CD4-positive, alpha-beta T cell treated with Interleukin-2 at 100 ng/mL for 4 hours (primary cell): ENCODE data around the gene ZNF334.

Experiments
- DNase-seq: peaks from one replicate; pipeline ENCODE4 v3.0.0-alpha.2; 2020; ENCODE audit warnings: low spot score

The ZNF334 gene

DNA sequence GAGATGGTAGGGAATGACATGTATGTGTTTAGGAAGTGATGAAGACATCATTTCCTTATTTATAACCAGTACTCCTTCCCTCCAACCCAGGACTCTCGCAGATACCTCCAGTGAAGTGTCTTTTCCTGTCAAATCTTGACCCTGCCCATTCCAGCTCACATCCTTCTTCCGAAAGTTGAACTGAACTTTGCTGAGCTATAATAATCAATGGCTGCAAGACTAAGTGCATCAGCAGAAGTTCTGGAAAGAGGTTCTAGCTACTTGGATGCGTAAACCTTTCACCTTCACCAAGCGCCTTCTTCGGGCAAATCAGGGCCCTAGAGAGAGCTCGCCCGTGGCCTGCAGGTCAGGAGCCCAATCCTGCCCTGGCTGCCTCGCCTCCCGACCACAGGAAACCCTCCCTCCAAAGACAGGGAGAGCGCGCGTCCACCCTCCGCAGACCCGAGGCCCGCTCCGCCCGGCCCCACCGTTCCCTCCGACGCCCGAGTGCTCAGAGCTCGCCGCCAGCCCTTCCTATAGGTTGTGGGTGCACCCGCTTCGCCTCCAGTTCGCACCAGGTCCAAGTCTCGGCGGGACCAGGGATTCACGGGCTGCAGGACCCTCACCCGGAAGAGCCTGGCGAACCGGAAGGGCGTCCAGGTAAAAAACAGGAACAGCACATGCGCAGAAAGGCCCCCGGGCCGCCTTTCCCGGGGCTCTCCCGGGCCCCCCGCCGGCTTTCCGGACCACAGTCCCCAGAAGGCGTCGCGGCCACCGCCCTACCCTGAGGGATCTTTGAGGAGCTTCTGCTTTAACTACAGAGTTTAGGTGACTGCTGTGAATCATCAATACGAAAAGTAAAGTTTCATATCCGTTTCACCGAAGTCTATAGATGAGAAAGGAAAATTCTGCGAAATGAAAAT, at the start of gene ZNF334:
TSS of gene ZNF334 (minus strand) at position 617 of the 902 bp plus-strand sequence. CDS start 1,457 bp downstream, outside the sequence.
- DNase-seq = no peak

- DNase-seq = peak; percentile 64
Measured at GRCh38 chr20:46562373-46563169, 49.2 kb upstream of the ZNF334 start.

GRCh38 chr20:46562009-46562372, 48.6 kb upstream of the ZNF334 start:
- DNase-seq = no peak

DNA sequence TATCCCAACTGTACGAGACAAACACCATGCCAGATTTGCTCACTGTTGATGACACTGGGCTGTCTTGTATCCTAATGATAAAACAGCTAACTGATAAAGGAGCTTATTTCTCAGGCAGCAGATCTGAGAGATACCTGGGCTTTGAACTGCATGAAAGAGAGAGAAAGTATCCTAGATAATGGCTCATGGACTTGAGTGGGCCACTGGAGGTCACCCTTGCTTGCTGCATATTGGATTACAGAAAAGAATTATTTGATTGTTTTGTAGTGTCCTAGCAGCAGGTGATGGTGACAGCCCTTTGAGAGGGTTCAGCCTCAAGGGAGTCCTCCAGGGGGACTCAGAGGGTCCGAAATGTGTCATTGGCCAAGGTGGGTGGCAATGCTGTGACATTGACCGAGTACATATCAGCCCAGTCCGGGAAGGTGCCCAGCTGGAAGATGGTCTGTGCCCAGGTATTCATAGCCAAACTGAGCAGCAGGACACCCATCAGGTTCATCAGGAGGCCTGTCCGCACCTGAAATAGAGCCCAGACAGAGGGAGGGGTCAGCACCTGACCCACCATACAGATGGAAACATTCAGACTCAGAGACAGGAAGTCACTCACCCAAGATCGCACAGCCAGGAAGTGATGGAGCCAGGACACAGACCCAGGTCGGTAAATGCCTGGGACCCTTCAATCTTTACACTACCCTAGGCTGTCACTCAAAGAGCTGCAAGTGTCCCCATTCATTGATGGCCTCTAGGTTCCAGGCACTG, 46.5 kb upstream of the ZNF334 start:
- DNase-seq = no peak

- no peak for DNase-seq
Measured at GRCh38 chr20:46559001-46559400, 45.6 kb upstream of the ZNF334 start.

- DNase-seq = no peak
Measured at GRCh38 chr20:46558511-46558959, 45.2 kb upstream of the ZNF334 start.

DNA sequence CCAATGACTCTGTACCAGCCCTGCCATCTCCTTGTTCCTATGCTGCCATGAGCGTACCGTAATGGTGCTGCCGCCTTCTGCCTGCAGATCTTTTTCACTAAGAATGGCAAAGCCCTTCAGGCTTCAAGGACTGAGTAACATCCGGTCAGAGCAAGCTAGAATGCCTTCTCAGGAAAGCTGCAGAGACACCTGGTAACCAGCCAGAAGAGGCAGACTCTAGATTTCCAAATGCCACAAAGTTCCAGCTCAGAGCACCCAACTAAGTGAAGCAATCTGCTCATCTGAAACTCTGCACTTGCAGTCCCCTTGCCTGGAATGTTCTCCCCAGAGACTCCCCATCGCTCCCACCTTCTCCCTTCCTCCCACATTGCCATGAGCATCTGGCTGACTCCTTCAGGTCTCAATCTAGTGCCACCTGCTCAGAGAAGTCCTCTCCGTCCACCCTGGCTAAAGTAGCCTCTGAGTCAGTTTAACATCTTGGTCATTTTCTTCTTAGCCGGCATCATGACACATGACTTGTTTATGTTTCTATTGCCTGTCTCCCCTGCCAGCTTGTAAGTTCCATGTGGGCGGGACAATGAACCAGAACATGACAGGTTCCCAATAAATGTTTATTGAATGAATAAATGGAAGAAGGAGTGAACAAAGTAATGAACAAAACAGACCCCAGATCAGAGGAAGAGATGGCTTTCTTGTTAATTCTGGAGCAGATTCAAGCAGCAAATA, 44.0 kb upstream of the ZNF334 start:
- no peak for DNase-seq

GRCh38 chr20:46555370-46555956, 42.1 kb upstream of the ZNF334 start:
- no peak for DNase-seq

DNA sequence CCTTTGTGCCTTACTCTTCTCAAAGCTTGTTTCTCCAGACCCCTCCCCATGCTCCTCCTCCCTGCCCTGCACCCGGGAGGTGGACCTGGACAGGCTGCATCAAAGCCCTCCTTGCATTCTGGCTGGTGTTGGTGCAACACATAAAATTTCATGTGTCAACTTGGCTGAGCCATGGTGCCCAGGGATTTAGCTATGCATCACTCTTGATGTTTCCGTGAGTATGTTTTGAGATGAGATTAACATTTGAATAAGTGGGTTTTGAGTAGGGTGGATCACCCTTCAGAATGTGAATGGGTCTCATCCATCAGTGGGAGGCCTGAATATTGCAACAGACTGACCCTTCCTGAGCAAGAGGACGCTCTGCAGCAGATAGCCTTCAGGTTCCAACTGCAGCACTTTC, 41.5 kb upstream of the ZNF334 start:
- no peak for DNase-seq

GRCh38 chr20:46553926-46554325, 40.6 kb upstream of the ZNF334 start:
- DNase-seq = no peak

DNA sequence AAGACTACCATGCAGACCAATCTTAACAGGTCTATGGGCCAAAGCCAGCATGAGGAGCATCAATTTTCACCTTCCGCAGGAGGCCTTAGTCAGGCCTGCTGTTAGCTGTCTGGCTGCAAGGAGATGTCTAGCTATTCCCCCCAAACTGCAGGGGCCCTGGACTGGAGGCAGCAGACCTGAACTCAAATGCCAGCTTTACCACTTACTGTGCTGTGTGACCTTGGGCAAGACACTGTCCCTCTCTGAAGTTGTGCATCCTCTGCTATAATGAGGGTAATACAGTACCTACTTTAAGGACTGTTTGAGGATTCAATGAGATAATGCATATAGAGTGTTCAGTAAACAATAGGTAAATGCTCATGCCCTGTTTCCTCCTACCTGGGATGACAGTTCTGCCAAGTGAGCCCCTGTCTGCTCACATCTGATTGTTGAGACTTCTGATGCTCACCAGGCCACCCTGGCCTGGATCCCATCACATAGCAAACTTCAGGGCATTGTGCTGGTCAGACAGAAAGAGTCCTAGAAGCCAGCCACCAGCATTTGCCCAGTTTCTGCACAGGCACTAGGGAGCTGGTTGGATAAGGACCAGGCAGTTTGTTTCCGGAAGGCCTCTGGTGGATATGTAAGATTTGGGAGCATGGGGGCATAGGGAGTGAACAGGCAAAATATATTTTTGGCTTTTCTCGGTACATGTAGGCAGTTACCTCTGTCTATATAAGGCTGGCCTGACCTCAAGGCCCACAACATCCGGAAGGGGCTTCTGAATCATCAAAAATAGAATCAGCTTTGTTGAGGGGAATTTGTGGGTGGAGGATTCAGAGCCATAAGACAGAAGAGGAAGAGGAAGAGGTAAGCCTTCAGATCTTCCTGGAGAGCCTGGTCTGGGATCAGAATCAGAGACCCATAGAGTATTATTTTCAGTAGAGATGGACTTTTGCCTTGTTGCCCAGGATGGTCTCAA, 39.4 kb upstream of the ZNF334 start:
- DNase-seq = peak; percentile 37

DNA sequence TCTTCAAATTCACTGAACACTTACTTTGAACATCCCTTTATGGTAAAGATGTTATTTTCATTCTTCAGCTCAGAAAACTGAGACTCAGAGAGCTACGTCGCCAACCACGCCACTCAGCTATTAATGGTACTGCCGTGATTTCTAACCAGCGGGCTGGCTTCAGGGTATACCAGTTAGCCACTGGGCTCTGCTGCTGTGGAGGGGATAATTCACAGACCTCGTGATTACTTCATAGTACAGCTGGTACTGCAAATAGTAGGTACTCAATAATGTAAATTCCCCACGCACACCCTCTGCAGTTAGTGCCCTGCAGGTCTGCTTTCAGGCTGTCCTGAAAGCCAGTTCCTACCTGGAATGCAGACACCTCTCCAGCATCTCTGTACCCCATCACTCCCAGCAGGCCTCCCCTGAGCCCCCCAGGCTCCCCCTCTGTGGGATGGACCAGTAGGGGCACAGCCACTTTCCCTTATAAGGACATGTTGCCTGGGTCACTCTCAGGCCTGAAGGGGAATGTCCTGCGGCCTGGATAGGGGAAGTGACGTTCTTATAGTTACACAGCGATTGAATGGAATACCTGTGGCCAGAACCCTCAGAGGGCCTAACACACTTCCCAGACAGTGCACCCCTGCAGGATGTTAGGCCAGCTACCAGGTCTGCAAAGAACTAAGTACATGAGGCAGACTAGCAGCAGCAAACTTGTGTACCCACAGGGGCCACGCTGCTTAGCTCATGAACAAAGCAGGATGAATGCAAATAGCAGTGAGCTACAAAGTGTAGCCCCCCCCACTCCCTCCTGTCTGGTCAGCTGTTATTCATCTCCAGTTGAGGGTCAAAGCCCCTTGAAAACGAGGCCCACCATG, 38.4 kb upstream of the ZNF334 start:
- no peak for DNase-seq

- no peak for DNase-seq
Measured at GRCh38 chr20:46550461-46550860, 37.1 kb upstream of the ZNF334 start, which contains the start of gene OCSTAMP. Gene OCSTAMP, minus strand, starts transcription at chr20:46550654. Its CDS starts 94 bp downstream, at chr20:46550560.

DNA sequence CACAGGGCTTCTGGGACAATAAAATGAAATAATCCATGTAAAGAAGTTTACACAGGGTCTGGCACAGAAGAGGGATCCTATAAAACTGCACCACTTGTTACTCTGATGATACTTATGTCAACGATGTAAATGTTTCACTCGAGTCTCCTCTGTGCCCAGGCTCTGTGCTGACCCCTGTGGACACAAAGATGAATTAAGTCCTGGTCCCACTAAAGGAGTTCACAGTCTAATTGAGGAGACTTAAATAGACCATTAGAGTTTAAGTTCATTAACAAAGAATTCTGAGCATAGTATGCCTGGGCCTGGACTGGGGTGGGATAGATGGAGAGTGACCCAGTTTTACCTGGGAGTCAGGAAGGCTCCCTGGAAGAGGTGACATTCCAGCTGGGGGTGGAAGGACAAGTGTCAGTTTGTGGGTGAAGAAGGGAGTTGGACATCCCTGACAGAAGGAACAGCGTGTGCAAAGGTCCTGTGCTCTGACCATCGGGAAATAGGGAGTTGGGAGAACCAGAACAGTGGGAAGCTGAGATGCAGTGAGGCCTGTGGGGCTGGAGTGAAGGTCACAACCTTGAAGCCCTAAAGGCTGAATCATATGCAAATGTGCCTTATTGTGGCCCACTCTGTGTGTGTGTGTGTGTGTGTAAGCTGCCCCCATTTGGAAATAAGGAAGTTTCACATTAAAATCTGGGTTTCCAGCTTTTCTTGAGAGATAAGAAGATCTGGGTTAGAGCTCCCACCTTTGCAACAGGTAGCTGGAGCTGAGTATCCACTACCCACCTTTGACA, 36.0 kb upstream of the ZNF334 start:
- DNase-seq = no peak

- no peak for DNase-seq
Measured at GRCh38 chr20:46548688-46549087, 35.3 kb upstream of the ZNF334 start.

DNA sequence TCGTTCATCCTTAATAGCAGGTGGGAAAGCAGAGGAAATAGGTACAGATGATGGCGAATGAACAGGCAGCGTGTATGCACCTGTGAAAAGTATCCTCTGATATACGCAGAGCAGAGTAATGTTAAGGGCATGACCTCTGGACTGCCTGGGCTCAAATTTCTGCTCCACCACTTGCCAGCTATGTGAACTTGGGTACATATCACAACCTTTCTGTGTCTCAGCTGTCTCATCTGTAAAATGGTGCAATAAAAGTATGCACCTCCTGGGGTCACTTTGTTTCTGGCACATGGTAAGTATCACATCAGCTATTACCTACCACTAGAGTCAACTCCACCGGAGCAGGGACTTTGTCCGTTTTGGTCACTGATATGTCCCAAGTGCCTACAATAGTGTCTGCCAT, 34.6 kb upstream of the ZNF334 start:
- DNase-seq = no peak

DNA sequence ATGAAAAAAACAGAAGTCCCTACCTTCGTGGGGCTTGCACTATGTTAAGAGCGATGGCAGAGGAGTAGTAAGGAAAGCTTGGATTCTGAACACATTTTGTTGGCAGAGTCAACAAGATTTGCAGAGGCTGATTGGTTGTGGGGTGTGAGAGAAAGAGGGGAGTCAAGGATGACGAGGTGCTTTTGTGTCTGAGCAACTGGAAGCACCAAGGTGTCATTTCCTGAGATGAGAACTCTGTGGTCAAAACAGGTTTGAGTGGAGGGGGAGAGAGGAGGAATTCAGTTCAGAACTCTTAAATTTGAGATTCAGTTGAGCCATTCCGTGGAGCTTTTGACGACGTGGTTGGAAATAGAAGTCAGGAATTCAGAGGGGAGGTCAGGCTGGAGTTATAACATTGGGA, 33.6 kb upstream of the ZNF334 start:
- no peak for DNase-seq

DNA sequence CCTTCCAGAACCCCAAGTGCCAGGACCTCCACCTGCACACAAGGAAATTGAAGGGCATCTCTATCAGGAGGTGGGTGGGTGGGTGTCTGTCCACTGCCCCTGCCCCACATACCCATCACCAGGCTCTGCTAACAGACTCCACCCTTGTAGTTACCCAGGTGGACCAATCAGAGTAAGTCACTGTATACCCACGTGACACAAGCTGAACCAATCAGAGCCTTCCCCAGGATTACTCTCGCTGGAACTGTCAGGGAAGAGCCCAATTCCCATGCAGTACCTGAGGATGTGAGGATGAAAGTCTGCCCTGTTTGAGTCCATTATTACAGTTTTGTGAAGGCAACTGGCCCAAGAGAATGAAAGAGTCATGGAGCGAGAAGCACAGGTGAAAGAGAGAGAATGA, 32.9 kb upstream of the ZNF334 start:
- no peak for DNase-seq
